PC-9 (cell line): ENCODE measurements around the gene GRIK3. TPM values are rescaled to one million over a fixed set of nuclear protein-coding genes. Genes with fewer than 3 reads are reported as not detected.

Experiments
- BruUV-seq: library from RNA; stranded (reverse); fragments of 400-500 nt; replicated peaks from 2 replicates; lab custom pipeline; 2021; lab: Mats Ljungman, UMichigan
- CTCF ChIA-PET: fragments of 300-600 bp; sonication (Branson Sonifier 250); formaldehyde crosslinking; loops from one replicate; lab custom pipeline; 2022; ENCODE audit warnings: antibody characterized with exemption; lab: Charles Lee
- POLR2A ChIA-PET: fragments of 300-600 bp; sonication (Branson Sonifier 250); formaldehyde crosslinking; loops from one replicate; lab custom pipeline; 2022; ENCODE audit warnings: antibody characterized with exemption; ENCODE audit not compliant: unreplicated experiment; lab: Charles Lee
- DNase-seq, 2 experiments: peaks; one replicate each; pipeline versions ENCODE4 v3.0.0 to v3.0.0-alpha.2; 2015 to 2022; ENCODE audit warnings: mixed read lengths in 1 of 2
- H2AFZ ChIP-seq: fragments of 200-600 bp; sonication (generic); 2 replicates; pipeline ENCODE4 v1.8.1; 2017; ENCODE audit warnings: antibody characterized with exemption
- H3F3A ChIP-seq: fragments of 200-600 bp; sonication (generic); 2 replicates; pipeline ENCODE4 v1.8.1; 2017; ENCODE audit warnings: antibody characterized with exemption, mild to moderate bottlenecking, low read depth; ENCODE audit not compliant: insufficient read depth
- H3K27ac ChIP-seq: fragments of 200-600 bp; sonication (generic); 2 replicates; pipeline ENCODE4 v1.6.1; 2016; ENCODE audit warnings: mixed run types
- H3K27me3 ChIP-seq: fragments of 200-600 bp; sonication (generic); 2 replicates; pipeline ENCODE4 v1.6.1; 2016; ENCODE audit warnings: low read depth, mixed run types; ENCODE audit not compliant: insufficient read depth
- H3K36me3 ChIP-seq: fragments of 200-600 bp; sonication (generic); 2 replicates; pipeline ENCODE4 v1.6.1; 2016; ENCODE audit warnings: low read depth, mixed run types
- H3K4me1 ChIP-seq: fragments of 200-600 bp; sonication (generic); replicated peaks from 2 replicates; pipeline ENCODE4 v1.6.1; 2016; ENCODE audit warnings: mixed run types; ENCODE audit not compliant: insufficient read depth
- H3K4me2 ChIP-seq: fragments of 200-600 bp; sonication (generic); 2 replicates; pipeline ENCODE4 v1.6.1; 2017; ENCODE audit warnings: mixed run types
- H3K4me3 ChIP-seq: fragments of 200-600 bp; sonication (generic); 2 replicates; pipeline ENCODE4 v1.6.1; 2016; ENCODE audit warnings: mixed run types
- H3K79me2 ChIP-seq: fragments of 200-600 bp; sonication (generic); 2 replicates; pipeline ENCODE4 v1.6.1; 2017; ENCODE audit warnings: low read depth, mixed run types
- H3K9me2 ChIP-seq: fragments of 200-600 bp; sonication (generic); 2 replicates; pipeline ENCODE4 v1.8.1; 2017; ENCODE audit warnings: mild to moderate bottlenecking; ENCODE audit not compliant: insufficient read depth
- H3K9me3 ChIP-seq: fragments of 200-600 bp; sonication (generic); 2 replicates; pipeline ENCODE4 v1.8.1; 2016; ENCODE audit warnings: low read depth; ENCODE audit not compliant: insufficient read depth
- H4K20me1 ChIP-seq: fragments of 200-600 bp; sonication (generic); 2 replicates; pipeline ENCODE4 v1.8.1; 2017; ENCODE audit not compliant: insufficient read depth
- CTCF ChIP-seq: fragments of 200-600 bp; sonication (generic); conservative IDR thresholded peaks from 2 replicates; pipeline ENCODE4 v1.6.1; 2017; ENCODE audit warnings: mixed run types, antibody characterized with exemption, mild to moderate bottlenecking, moderate library complexity
- EZH2 ChIP-seq: fragments of 200-600 bp; sonication (generic); IDR thresholded peaks from 2 replicates; pipeline ENCODE4 v1.8.0; 2017; ENCODE audit warnings: antibody characterized with exemption, low read depth
- intact Hi-C: fragments of 100-400 bp; cut with micrococcal nuclease; formaldehyde crosslinking; loops from one replicate; pipeline ENCODE4 v1.10.0; 2022; ENCODE audit not compliant: unreplicated experiment
- total RNA-seq: library from RNA; stranded (reverse); gene quantifications from 2 replicates; pipeline ENCODE4 v1.2.3, GENCODE V29; 2021

The GRIK3 gene
- total RNA-seq, 1 experiment from 2014 or later = not detected

DNA sequence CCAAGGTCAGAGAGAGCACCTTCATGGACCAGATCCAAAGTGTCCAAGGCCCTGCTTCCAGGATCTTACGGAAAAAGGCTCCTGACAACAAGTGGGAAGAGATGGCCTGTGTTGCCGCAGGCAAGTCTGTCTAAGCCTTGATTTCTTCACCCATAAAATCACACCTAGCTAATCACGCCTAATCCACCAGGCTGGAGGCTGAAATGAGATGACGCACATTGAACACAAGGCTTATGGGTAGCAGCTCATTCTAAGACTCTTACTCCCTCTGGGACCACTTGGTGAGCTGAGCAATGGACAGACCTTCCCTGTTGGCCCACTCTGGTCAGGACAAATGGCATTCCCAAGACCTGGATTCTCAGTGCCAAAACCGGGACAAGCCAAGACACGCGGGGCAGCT is 38.2 kb downstream of the GRIK3 start:
- no peak for DNase-seq
- Histone ChIP-seq H3K9me3 (no peaks in the 10 kb centered on the region), H3K79me2 (no peaks in the 10 kb centered on the region), H3K4me3 (no peak overlapping the region), H2AFZ (no peak overlapping the region), H4K20me1 (no peaks in the 10 kb centered on the region), H3F3A (no peaks in the 10 kb centered on the region), H3K9me2 (no peaks in the 10 kb centered on the region), H3K4me2 (no peak overlapping the region), H3K27ac (no peak overlapping the region), H3K27me3 (peaks cover 57% of the 10 kb centered on the region), H3K4me1 (no peaks in the 10 kb centered on the region), H3K36me3 (no peaks in the 10 kb centered on the region)
- ChIA-PET POLR2A (no interaction called here), CTCF (no interaction called here)
- TF ChIP-seq EZH2 = no peak
- TF ChIP-seq CTCF = no peak
- no TSS peak for BruUV-seq
- intact Hi-C loops = no loop called here

GRCh38 chr1:36994868-36995267 is 39.4 kb downstream of the GRIK3 start:
- Histone ChIP-seq H3K36me3 (no peaks in the 10 kb centered on the region), H4K20me1 (no peaks in the 10 kb centered on the region), H3K4me3 (no peak overlapping the region), H3K9me2 (no peaks in the 10 kb centered on the region), H3K27ac (no peak overlapping the region), H2AFZ (no peak overlapping the region), H3K4me2 (no peak overlapping the region), H3F3A (no peaks in the 10 kb centered on the region), H3K9me3 (no peaks in the 10 kb centered on the region), H3K27me3 (peaks cover 57% of the 10 kb centered on the region), H3K4me1 (no peaks in the 10 kb centered on the region), H3K79me2 (no peaks in the 10 kb centered on the region)
- ChIA-PET CTCF (no interaction called here), POLR2A (no interaction called here)
- no TSS peak for BruUV-seq
- DNase-seq = no peak
- no peak for TF ChIP-seq CTCF
- TF ChIP-seq EZH2 = no peak
- intact Hi-C loops = no loop called here

DNA sequence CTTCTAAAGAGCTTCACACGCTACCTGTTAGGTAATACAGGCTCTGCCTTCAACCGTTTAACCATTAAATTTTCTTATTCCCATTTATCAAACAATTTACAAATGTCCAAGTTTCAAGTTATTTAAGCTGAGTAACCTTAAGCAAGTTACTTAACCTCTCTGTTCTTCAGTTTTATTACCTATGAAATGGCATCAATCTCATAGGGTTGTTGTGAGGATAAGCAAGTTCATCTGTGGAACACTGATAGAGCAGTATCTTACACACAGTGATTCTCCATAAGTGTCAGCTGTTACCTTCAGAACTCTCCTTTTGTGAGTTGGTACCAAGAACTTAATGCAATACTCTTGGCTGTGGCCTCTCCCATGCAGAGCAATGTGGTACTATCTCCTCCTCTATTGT is 40.0 kb downstream of the GRIK3 start:
- H3K9me3 ChIP-seq = no peaks in the 10 kb centered on the region
- no peaks in the 10 kb centered on the region for H3K36me3 ChIP-seq
- no peaks in the 10 kb centered on the region for H3F3A ChIP-seq
- H3K9me2 ChIP-seq = no peaks in the 10 kb centered on the region
- no peak overlapping the region for H3K4me2 ChIP-seq
- CTCF ChIA-PET = no interaction called here
- no peaks in the 10 kb centered on the region for H3K4me1 ChIP-seq
- intact Hi-C loops = no loop called here
- peaks cover 58% of the 10 kb centered on the region for H3K27me3 ChIP-seq
- no peak overlapping the region for H3K4me3 ChIP-seq
- no peak overlapping the region for H2AFZ ChIP-seq
- H4K20me1 ChIP-seq = no peaks in the 10 kb centered on the region
- H3K27ac ChIP-seq = no peak overlapping the region
- POLR2A ChIA-PET = no interaction called here
- BruUV-seq = no TSS peak
- no peaks in the 10 kb centered on the region for H3K79me2 ChIP-seq
- DNase-seq = no peak
- TF ChIP-seq EZH2 = no peak
